Endothelial cell (in vitro differentiated cells): ENCODE results near the gene UBLCP1. TPM values are rescaled to one million over a fixed set of nuclear protein-coding genes. Genes with fewer than 3 reads are reported as not detected.

ENCODE experiments used
- DNase-seq: peaks from one replicate; pipeline ENCODE4 v3.0.0; 2021; ENCODE audit warnings: low spot score
- H3K27ac Mint-ChIP-seq: one replicate; pipeline ENCODE4 v1.8.0; 2021; ENCODE audit warnings: mixed read lengths, inconsistent platforms; ENCODE audit not compliant: unreplicated experiment
- H3K27me3 Mint-ChIP-seq: one replicate; pipeline ENCODE4 v1.8.0; 2021; ENCODE audit warnings: mild to moderate bottlenecking, moderate library complexity, mixed read lengths, inconsistent platforms; ENCODE audit not compliant: unreplicated experiment
- H3K36me3 Mint-ChIP-seq: one replicate; pipeline ENCODE4 v1.8.0; 2021; ENCODE audit warnings: mild to moderate bottlenecking, low read depth, mixed read lengths, inconsistent platforms; ENCODE audit not compliant: unreplicated experiment
- H3K4me1 Mint-ChIP-seq: one replicate; pipeline ENCODE4 v1.8.0; 2021; ENCODE audit warnings: mild to moderate bottlenecking, mixed read lengths, inconsistent platforms; ENCODE audit not compliant: unreplicated experiment
- H3K4me3 Mint-ChIP-seq: one replicate; pipeline ENCODE4 v1.8.0; 2021; ENCODE audit warnings: mild to moderate bottlenecking, mixed read lengths, inconsistent platforms; ENCODE audit not compliant: unreplicated experiment
- H3K9me3 Mint-ChIP-seq: one replicate; pipeline ENCODE4 v1.8.0; 2021; ENCODE audit warnings: mixed read lengths, inconsistent platforms; ENCODE audit not compliant: unreplicated experiment
- total RNA-seq: library from RNA; stranded (reverse); fragmentation: NEBNext Ultra II Directional; extraction: Animal tissue kit (Norgen Biotek cat#: 25700); gene quantifications from one replicate; pipeline ENCODE4 v1.2.1, GENCODE V29; 2021; ENCODE audit not compliant: unreplicated experiment
- TF ChIP-seq, protein P1 (sequence below): fragments of 200-600 bp; sonication (generic); IDR thresholded peaks from one replicate; pipeline ENCODE4 v1.5.0; 2021; ENCODE audit warnings: antibody characterized with exemption; ENCODE audit not compliant: unreplicated experiment

The UBLCP1 gene
- total RNA-seq, 1 donor from 2014 or later = 24.5 TPM

- Mint-ChIP-seq H3K9me3 (no peaks in the 10 kb centered on the region), H3K27me3 (no peaks in the 10 kb centered on the region), H3K27ac (no peak overlapping the region), H3K4me1 (peaks cover 7% of the 10 kb centered on the region), H3K4me3 (no peak overlapping the region), H3K36me3 (no peaks in the 10 kb centered on the region)
- TF ChIP-seq, protein P1, sequence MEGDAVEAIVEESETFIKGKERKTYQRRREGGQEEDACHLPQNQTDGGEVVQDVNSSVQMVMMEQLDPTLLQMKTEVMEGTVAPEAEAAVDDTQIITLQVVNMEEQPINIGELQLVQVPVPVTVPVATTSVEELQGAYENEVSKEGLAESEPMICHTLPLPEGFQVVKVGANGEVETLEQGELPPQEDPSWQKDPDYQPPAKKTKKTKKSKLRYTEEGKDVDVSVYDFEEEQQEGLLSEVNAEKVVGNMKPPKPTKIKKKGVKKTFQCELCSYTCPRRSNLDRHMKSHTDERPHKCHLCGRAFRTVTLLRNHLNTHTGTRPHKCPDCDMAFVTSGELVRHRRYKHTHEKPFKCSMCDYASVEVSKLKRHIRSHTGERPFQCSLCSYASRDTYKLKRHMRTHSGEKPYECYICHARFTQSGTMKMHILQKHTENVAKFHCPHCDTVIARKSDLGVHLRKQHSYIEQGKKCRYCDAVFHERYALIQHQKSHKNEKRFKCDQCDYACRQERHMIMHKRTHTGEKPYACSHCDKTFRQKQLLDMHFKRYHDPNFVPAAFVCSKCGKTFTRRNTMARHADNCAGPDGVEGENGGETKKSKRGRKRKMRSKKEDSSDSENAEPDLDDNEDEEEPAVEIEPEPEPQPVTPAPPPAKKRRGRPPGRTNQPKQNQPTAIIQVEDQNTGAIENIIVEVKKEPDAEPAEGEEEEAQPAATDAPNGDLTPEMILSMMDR = no peak
- DNase-seq = no peak
Measured at GRCh38 chr5:159244890-159245289, 18.2 kb upstream of the UBLCP1 start.

DNA sequence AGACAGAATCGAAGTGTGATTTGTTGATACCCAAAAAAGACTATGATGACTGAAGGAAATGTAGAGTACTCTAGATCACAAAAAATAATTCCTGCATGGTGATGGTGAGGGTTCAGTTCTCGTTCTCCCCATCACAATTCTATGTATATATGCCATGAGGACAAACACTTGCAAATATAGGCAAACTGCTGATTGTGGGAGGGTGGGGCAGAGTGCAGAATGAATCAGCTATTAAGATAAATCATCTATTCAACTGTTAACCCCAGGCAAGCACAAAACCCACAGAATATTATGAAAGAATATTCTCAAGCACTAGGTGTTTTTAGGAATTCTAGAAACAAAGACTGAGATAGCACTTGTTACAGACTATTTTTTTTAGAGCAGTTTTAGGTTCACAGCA lies 13.9 kb upstream of the UBLCP1 start:
- no peaks in the 10 kb centered on the region for H3K27me3 Mint-ChIP-seq
- no peak overlapping the region for H3K27ac Mint-ChIP-seq

DNA sequence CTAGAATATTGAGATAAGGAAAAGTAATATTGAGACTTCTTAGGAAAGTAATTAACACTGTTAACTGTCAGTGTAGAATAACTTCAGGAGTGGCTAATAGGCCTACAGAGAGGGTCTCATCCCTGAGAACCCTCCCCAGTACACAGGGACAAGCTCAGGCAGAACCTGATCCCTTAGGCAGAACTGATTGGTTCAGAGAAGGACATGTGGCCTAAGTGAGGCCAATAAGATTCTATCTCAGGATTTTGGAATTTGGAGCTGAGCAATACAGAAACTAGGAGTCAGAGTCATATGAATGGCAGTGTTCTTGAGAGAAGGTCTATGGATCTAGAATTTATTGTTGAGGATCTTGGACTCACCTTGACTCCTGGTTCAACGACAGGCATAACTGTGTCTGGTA lies 10.9 kb upstream of the UBLCP1 start:
- Mint-ChIP-seq H3K4me3 (no peak overlapping the region), H3K4me1 (no peaks in the 10 kb centered on the region), H3K9me3 (no peaks in the 10 kb centered on the region), H3K27me3 (no peaks in the 10 kb centered on the region), H3K27ac (no peak overlapping the region), H3K36me3 (no peaks in the 10 kb centered on the region)
- DNase-seq = no peak
- TF ChIP-seq, protein P1 = no peak

More for the DNA sequence above, 13.9 kb upstream of the UBLCP1 start:
- no peak for DNase-seq
- Mint-ChIP-seq H3K4me1 (no peaks in the 10 kb centered on the region), H3K36me3 (no peaks in the 10 kb centered on the region), H3K4me3 (no peak overlapping the region), H3K9me3 (no peaks in the 10 kb centered on the region)
- TF ChIP-seq, protein P1 = no peak

DNA sequence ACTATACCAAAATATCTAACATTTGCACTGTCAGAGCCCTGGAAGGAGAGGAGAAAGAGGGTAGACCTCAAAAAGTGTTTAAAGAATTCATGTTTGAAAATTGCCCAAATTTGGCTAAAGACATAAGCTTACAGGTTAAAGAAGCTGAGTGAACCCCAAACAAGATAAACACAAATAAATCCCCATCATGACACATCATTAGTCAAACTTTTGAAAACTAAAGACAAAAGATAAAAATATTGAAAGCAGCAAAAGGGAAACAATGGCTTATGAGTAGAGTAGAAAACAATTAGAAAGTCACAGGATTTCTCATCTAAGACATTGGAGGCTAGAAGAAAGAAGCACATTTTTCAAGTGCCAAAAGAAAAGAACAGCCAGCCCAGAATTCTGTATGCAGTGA lies 6.1 kb upstream of the UBLCP1 start:
- DNase-seq = no peak
- TF ChIP-seq, protein P1 = no peak
- Mint-ChIP-seq H3K27ac (no peak overlapping the region), H3K9me3 (no peaks in the 10 kb centered on the region), H3K4me3 (no peak overlapping the region), H3K36me3 (no peaks in the 10 kb centered on the region), H3K27me3 (no peaks in the 10 kb centered on the region), H3K4me1 (no peaks in the 10 kb centered on the region)

DNA sequence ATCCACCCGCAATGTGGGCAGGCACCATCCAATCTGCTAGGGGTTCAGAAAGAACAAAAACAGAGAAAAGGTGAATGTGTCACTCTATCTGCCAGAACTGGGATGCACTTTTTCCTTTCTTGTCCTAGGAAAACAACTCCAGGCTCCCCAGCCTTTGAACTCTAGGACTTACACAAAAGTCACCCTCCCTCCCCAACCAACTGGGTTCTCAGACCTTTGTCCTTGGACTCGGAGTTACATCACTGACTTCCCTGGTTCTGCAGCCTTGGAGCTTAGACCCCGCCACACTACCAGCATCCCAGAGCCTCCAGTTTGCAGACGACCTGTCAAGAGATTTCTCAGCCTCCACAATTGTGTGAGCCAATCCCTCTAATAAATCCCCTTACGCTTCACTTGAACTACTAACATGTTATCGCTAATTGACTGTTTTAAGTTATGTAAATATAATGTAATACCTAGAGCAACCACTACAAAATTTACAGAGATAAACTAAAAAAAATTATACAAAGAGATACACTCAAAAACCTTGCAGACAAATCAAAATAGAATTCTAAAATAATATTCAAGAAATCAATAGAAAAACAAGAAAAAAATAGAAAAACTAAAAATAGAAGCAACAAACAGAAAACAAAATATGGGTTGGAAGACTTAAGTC lies 5.3 kb upstream of the UBLCP1 start:
- no peak for DNase-seq
- no peak overlapping the region for H3K27ac Mint-ChIP-seq
- TF ChIP-seq, protein P1 = peak; percentile 47
- no peaks in the 10 kb centered on the region for H3K36me3 Mint-ChIP-seq
- no peaks in the 10 kb centered on the region for H3K9me3 Mint-ChIP-seq
- peaks cover 3% of the 10 kb centered on the region for H3K4me1 Mint-ChIP-seq
- no peak overlapping the region for H3K4me3 Mint-ChIP-seq
- H3K27me3 Mint-ChIP-seq = peaks cover 2% of the 10 kb centered on the region
